H9 (cell line): Measurements from ENCODE around the gene PGM2L1. TPM values are rescaled to one million over a fixed set of nuclear protein-coding genes. Genes with fewer than 3 reads are reported as not detected.

Experiments
- DNase-seq: peaks from one replicate; pipeline ENCODE4 v3.0.0-alpha.2; 2017
- H2AFZ ChIP-seq: one replicate; pipeline ENCODE4 v1.6.1; 2013; ENCODE audit warnings: mild to moderate bottlenecking, low read length, control low read depth, moderate library complexity
- H2AK5ac ChIP-seq: 2 replicates; pipeline ENCODE4 v1.6.1; 2013; ENCODE audit warnings: low read length, control low read depth, mixed read lengths; ENCODE audit not compliant: insufficient read length
- H2BK120ac ChIP-seq: one replicate; pipeline ENCODE4 v1.6.1; 2013; ENCODE audit warnings: low read depth, mild to moderate bottlenecking, low read length, control low read depth, inconsistent platforms; ENCODE audit not compliant: poor library complexity, severe bottlenecking
- H2BK12ac ChIP-seq: 2 replicates; pipeline ENCODE4 v1.6.1; 2013; ENCODE audit warnings: low read length, control low read depth, mixed read lengths, low read depth; ENCODE audit not compliant: insufficient read length
- H2BK15ac ChIP-seq: 2 replicates; pipeline ENCODE4 v1.6.1; 2013; ENCODE audit warnings: low read depth, low read length, control low read depth
- H2BK20ac ChIP-seq: one replicate; pipeline ENCODE4 v1.6.1; 2013; ENCODE audit warnings: low read depth, mild to moderate bottlenecking, low read length, control low read depth, inconsistent platforms; ENCODE audit not compliant: poor library complexity, severe bottlenecking
- H2BK5ac ChIP-seq: 2 replicates; pipeline ENCODE4 v1.6.1; 2013; ENCODE audit warnings: low read length, control low read depth, mixed read lengths; ENCODE audit not compliant: insufficient read length
- H3K14ac ChIP-seq: 2 replicates; pipeline ENCODE4 v1.6.1; 2013; ENCODE audit warnings: low read length, control low read depth; ENCODE audit not compliant: insufficient read depth
- H3K18ac ChIP-seq: 2 replicates; pipeline ENCODE4 v1.6.1; 2013; ENCODE audit warnings: low read depth, mild to moderate bottlenecking, mixed read lengths, low read length, control low read depth; ENCODE audit not compliant: insufficient read length
- H3K23ac ChIP-seq: 2 replicates; pipeline ENCODE4 v1.6.1; 2013; ENCODE audit warnings: low read length, control low read depth, mixed read lengths, low read depth; ENCODE audit not compliant: insufficient read length
- H3K23me2 ChIP-seq: 2 replicates; pipeline ENCODE4 v1.6.1; 2013; ENCODE audit warnings: low read depth, mild to moderate bottlenecking, mixed read lengths, low read length, control low read depth; ENCODE audit not compliant: insufficient read length, poor library complexity, severe bottlenecking
- H3K27ac ChIP-seq: 2 replicates; pipeline ENCODE4 v1.5.1; 2013; ENCODE audit warnings: low read length, control low read depth, mixed read lengths, low read depth; ENCODE audit not compliant: insufficient read length
- H3K27me3 ChIP-seq: 2 replicates; pipeline ENCODE4 v1.6.1; 2013; ENCODE audit warnings: low read length, control low read depth, inconsistent platforms; ENCODE audit not compliant: insufficient read depth
- H3K4ac ChIP-seq: 2 replicates; pipeline ENCODE4 v1.6.1; 2013; ENCODE audit warnings: low read depth, mild to moderate bottlenecking, control low read depth, inconsistent platforms, low read length, moderate library complexity
- H3K4me1 ChIP-seq: 2 replicates; pipeline ENCODE4 v1.6.1; 2013; ENCODE audit warnings: low read length, control low read depth, inconsistent platforms; ENCODE audit not compliant: insufficient read depth
- H3K4me2 ChIP-seq: 2 replicates; pipeline ENCODE4 v1.6.1; 2013; ENCODE audit warnings: low read length, control low read depth, mixed read lengths; ENCODE audit not compliant: insufficient read length, insufficient read depth
- H3K56ac ChIP-seq: 2 replicates; pipeline ENCODE4 v1.6.1; 2013; ENCODE audit warnings: low read depth, mild to moderate bottlenecking, mixed read lengths, low read length, control low read depth; ENCODE audit not compliant: insufficient read length
- H3K79me1 ChIP-seq: 2 replicates; pipeline ENCODE4 v1.6.1; 2013; ENCODE audit warnings: low read depth, mild to moderate bottlenecking, moderate library complexity, low read length, control low read depth, inconsistent platforms; ENCODE audit not compliant: insufficient read depth, poor library complexity, severe bottlenecking
- H3K79me2 ChIP-seq: 2 replicates; pipeline ENCODE4 v1.6.1; 2013; ENCODE audit warnings: low read length, control low read depth, inconsistent platforms; ENCODE audit not compliant: insufficient read depth
- H3K9ac ChIP-seq: 2 replicates; pipeline ENCODE4 v1.6.1; 2013; ENCODE audit warnings: low read length, control low read depth, mixed read lengths; ENCODE audit not compliant: insufficient read length; ENCODE audit errors: extremely low read depth
- H3K9me3 ChIP-seq: one replicate; pipeline ENCODE4 v1.6.1; 2013; ENCODE audit warnings: low read depth, low read length, inconsistent platforms; ENCODE audit not compliant: control insufficient read depth
- H3T11ph ChIP-seq: one replicate; pipeline ENCODE4 v1.6.1; 2013; ENCODE audit warnings: mild to moderate bottlenecking, low read length, control low read depth, inconsistent platforms
- H4K20me1 ChIP-seq: one replicate; pipeline ENCODE4 v1.6.1; 2013; ENCODE audit not compliant: control insufficient read depth, insufficient read length, insufficient read depth
- H4K5ac ChIP-seq: 2 replicates; pipeline ENCODE4 v1.6.1; 2013; ENCODE audit warnings: low read depth, mild to moderate bottlenecking, mixed read lengths, low read length, control low read depth; ENCODE audit not compliant: insufficient read length
- H4K8ac ChIP-seq: replicated peaks from 2 replicates; pipeline ENCODE4 v1.6.1; 2013; ENCODE audit warnings: low read length, control low read depth, mixed read lengths, low read depth; ENCODE audit not compliant: insufficient read length
- H4K91ac ChIP-seq: 2 replicates; pipeline ENCODE4 v1.6.1; 2013; ENCODE audit warnings: low read depth, mild to moderate bottlenecking, moderate library complexity, mixed read lengths, low read length, control low read depth; ENCODE audit not compliant: insufficient read length
- H3K27ac Mint-ChIP-seq, 3 experiments: 2 replicates in 2 of 3; 3 replicates in 1 of 3; pipeline ENCODE4 v1.8.0; 2020 to 2021; ENCODE audit warnings: mixed read lengths in 3 of 3, mild to moderate bottlenecking in 1 of 3, moderate library complexity in 1 of 3
- H3K27me3 Mint-ChIP-seq: 2 replicates; pipeline ENCODE4 v1.8.0; 2021; ENCODE audit warnings: low read depth, mild to moderate bottlenecking, moderate library complexity, mixed read lengths
- H3K36me3 Mint-ChIP-seq, 3 experiments: 2 replicates in 2 of 3; 3 replicates in 1 of 3; pipeline ENCODE4 v1.8.0; 2020 to 2021; ENCODE audit warnings: low read depth in 3 of 3, mixed read lengths in 3 of 3; ENCODE audit not compliant: insufficient read depth in 1 of 3
- H3K4me1 Mint-ChIP-seq, 2 experiments: 2 replicates each; pipeline ENCODE4 v1.8.0; 2020; ENCODE audit warnings: mixed read lengths in 2 of 2
- H3K4me3 Mint-ChIP-seq, 2 experiments: 2 replicates in 1 of 2; 3 replicates in 1 of 2; pipeline ENCODE4 v1.8.0; 2020 to 2021; ENCODE audit warnings: mild to moderate bottlenecking in 2 of 2, mixed read lengths in 2 of 2, moderate library complexity in 1 of 2
- H3K9me3 Mint-ChIP-seq, 2 experiments: 2 replicates in 1 of 2; 3 replicates in 1 of 2; pipeline ENCODE4 v1.8.0; 2020; ENCODE audit warnings: mild to moderate bottlenecking in 2 of 2, mixed read lengths in 2 of 2, moderate library complexity in 1 of 2
- WGBS: extraction: QIAGEN DNeasy Blood & Tissue Kit; methylation state at CpG from one replicate; pipeline ENCODE4 v1.1.7; 2013; ENCODE audit warnings: missing lambda C conversion rate, low lambda C conversion rate, mixed read lengths; ENCODE audit not compliant: insufficient read length; ENCODE audit errors: extremely low coverage; 5-methylcytosine and 5-hydroxymethylcytosine counted together
- total RNA-seq: library from RNA; stranded (reverse); gene quantifications from 2 replicates; pipeline ENCODE4 v1.2.1, GENCODE V29; 2021
- TF ChIP-seq, protein P1 (sequence below): fragments of 200-600 bp; sonication (generic); conservative IDR thresholded peaks from 3 replicates; pipeline ENCODE4 v1.8.0; 2021; ENCODE audit warnings: antibody characterized with exemption, mild to moderate bottlenecking

PGM2L1 gene
- total RNA-seq, 1 experiment from 2014 or later: 16.9 TPM

DNA sequence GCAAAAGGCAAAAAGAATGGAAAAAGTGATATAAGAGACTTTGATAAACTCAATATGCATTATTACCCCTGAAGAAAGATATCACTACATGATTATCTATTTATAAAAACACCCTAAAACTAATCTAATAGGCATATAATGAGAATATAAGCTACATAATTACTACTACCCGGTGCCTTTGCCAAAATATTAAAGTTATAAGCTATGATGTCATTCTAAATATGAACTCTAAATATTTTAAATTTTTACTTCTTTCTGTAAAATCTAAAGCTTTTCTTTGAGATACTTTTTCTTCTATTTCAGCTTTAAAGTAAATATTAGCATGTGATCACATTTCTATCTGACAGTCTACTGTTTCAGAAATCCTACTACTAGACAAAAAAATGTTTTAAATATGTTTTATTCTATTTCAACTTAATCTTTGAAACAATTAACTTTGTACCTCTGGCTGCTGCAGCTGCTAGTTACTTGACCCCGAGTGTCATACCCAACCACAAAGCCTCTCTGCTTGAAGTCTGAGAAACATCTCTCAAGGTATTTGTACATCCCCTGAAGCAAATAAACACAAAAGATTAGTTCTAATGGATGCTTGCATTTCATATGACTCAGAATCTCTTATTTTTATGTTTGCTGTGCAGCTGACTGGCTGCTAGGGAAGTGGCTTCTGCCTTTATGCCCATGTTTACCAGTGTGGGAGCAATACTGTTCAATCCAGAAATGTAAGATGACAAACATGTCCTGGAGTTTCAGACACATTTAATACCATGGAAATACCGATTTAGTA is 26.8 kb downstream of the PGM2L1 start:
- no peak overlapping the region for H2BK120ac ChIP-seq
- H3K27ac Mint-ChIP-seq: no peak overlapping the region
- no peak overlapping the region for H4K8ac ChIP-seq
- no peaks in the 10 kb centered on the region for H3K79me2 ChIP-seq
- no peak overlapping the region for H3K4ac ChIP-seq
- H3K9me3 ChIP-seq: no peaks in the 10 kb centered on the region
- no peak overlapping the region for H3K27ac ChIP-seq
- no peak overlapping the region for H2AK5ac ChIP-seq
- no peak overlapping the region for H2BK20ac ChIP-seq
- H2AFZ ChIP-seq: no peak overlapping the region
- no peak for DNase-seq
- H3K23ac ChIP-seq: no peak overlapping the region
- H3K56ac ChIP-seq: no peak overlapping the region
- no peaks in the 10 kb centered on the region for H4K20me1 ChIP-seq
- H3K4me2 ChIP-seq: no peak overlapping the region
- H2BK15ac ChIP-seq: no peak overlapping the region
- H3K23me2 ChIP-seq: no peaks in the 10 kb centered on the region
- no peaks in the 10 kb centered on the region for H3K27me3 ChIP-seq
- no peaks in the 10 kb centered on the region for H3K79me1 ChIP-seq
- no peak overlapping the region for H3K4me3 Mint-ChIP-seq
- H3K4me1 Mint-ChIP-seq: no peaks in the 10 kb centered on the region
- H3K9ac ChIP-seq: no peak overlapping the region
- H3K9me3 Mint-ChIP-seq: no peaks in the 10 kb centered on the region
- 0 out of 2 replicates have a peak, but pooled peaks cover under 1% of the 10 kb centered on the region for H3K4me1 ChIP-seq
- H3K27me3 Mint-ChIP-seq: no peaks in the 10 kb centered on the region
- H3K14ac ChIP-seq: no peak overlapping the region
- H4K91ac ChIP-seq: no peak overlapping the region
- TF ChIP-seq, protein P1, sequence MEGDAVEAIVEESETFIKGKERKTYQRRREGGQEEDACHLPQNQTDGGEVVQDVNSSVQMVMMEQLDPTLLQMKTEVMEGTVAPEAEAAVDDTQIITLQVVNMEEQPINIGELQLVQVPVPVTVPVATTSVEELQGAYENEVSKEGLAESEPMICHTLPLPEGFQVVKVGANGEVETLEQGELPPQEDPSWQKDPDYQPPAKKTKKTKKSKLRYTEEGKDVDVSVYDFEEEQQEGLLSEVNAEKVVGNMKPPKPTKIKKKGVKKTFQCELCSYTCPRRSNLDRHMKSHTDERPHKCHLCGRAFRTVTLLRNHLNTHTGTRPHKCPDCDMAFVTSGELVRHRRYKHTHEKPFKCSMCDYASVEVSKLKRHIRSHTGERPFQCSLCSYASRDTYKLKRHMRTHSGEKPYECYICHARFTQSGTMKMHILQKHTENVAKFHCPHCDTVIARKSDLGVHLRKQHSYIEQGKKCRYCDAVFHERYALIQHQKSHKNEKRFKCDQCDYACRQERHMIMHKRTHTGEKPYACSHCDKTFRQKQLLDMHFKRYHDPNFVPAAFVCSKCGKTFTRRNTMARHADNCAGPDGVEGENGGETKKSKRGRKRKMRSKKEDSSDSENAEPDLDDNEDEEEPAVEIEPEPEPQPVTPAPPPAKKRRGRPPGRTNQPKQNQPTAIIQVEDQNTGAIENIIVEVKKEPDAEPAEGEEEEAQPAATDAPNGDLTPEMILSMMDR: no peak
- no peak overlapping the region for H3T11ph ChIP-seq
- H2BK12ac ChIP-seq: no peak overlapping the region
- no peak overlapping the region for H2BK5ac ChIP-seq
- no peak overlapping the region for H4K5ac ChIP-seq
- no peak overlapping the region for H3K18ac ChIP-seq
- peaks cover 0 to 9% (median 7%) of the 10 kb centered on the region in 3 experiments; a peak in 3 of 7 replicates for H3K36me3 Mint-ChIP-seq
- WGBS: no CpG with 5 or more reads among the region's 3 CpGs
